ENCODE results near the gene CRLF2.

Gene CRLF2

DNA sequence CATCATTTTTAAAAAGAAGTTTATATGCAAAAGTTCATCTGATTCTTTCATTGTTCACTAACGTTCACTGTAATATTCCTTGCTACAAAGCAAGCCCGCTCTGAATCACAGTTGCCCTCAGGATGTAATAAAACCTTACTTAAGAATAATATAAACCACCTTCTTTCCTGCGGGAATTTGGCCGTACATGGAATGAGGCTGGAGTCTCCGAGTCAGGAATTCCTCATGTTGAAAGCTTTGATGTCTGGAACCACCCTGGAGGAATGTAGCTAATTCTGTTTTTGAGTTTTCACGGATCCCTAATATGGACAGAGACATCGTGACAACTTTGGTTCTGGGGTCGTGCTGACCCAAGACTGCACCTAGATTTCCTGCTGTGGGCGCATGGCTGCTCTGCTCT, 58.5 kb downstream of the CRLF2 start:
- no peak overlapping the region for H2BK120ac ChIP-seq (ENCODE audit: low read depth, low read length)
- H4K5ac ChIP-seq (ENCODE audit: low read length): no peak overlapping the region
- no peak overlapping the region for H3K4ac ChIP-seq (ENCODE audit: low read depth, low read length)
- H2AK5ac ChIP-seq (ENCODE audit: low read length): no peak overlapping the region
- no peak overlapping the region for H2BK15ac ChIP-seq (replicated peaks; ENCODE audit: low read depth)
- H4K8ac ChIP-seq (ENCODE audit: low read depth, low read length): no peak overlapping the region
- no peaks in the 10 kb centered on the region for H3K79me2 ChIP-seq (ENCODE audit: control insufficient read depth, insufficient read depth, low read length)
- no peak overlapping the region for H3K56ac ChIP-seq (ENCODE audit: low read length)
- H3K4me2 ChIP-seq (ENCODE audit: low read length): no peak overlapping the region
- no peaks in the 10 kb centered on the region for H3K4me1 ChIP-seq (ENCODE audit: control insufficient read depth, low read depth, low read length)
- H3K23ac ChIP-seq (ENCODE audit: low read length): no peak overlapping the region
- no peak overlapping the region for H2BK5ac ChIP-seq (ENCODE audit: low read length)
- no peak overlapping the region for H3K4me3 ChIP-seq (ENCODE audit: low read length)
- no peak overlapping the region for H3K18ac ChIP-seq (ENCODE audit: low read length)
- DNase-seq: peak; percentile 34
- WGBS (ENCODE audit: extremely low coverage, insufficient coverage, low lambda C conversion rate): no CpG with 5 or more reads among the region's 9 CpGs
- no peak overlapping the region for H3K9ac ChIP-seq (ENCODE audit: low read length)
- H3K79me1 ChIP-seq (ENCODE audit: low read length): no peaks in the 10 kb centered on the region
- H3K27me3 ChIP-seq (ENCODE audit: insufficient read depth, low read length, poor library complexity): no peaks in the 10 kb centered on the region
- H3K36me3 ChIP-seq (ENCODE audit: control insufficient read depth, insufficient read depth, low read length): no peaks in the 10 kb centered on the region
- H3K27ac ChIP-seq (ENCODE audit: low read depth, low read length): no peak overlapping the region

GRCh38 chrX:1152090-1152489, 60.4 kb downstream of the CRLF2 start:
- no peak overlapping the region for H2BK5ac ChIP-seq (ENCODE audit: low read length)
- no peak overlapping the region for H4K5ac ChIP-seq (ENCODE audit: low read length)
- no peak overlapping the region for H3K4me2 ChIP-seq (ENCODE audit: low read length)
- no peak overlapping the region for H2BK15ac ChIP-seq (replicated peaks; ENCODE audit: low read depth)
- H3K27me3 ChIP-seq (ENCODE audit: insufficient read depth, low read length, poor library complexity): no peaks in the 10 kb centered on the region
- H3K27ac ChIP-seq (ENCODE audit: low read depth, low read length): no peak overlapping the region
- H2BK120ac ChIP-seq (ENCODE audit: low read depth, low read length): no peak overlapping the region
- no peaks in the 10 kb centered on the region for H3K36me3 ChIP-seq (ENCODE audit: control insufficient read depth, insufficient read depth, low read length)
- H3K18ac ChIP-seq (ENCODE audit: low read length): no peak overlapping the region
- H3K79me1 ChIP-seq (ENCODE audit: low read length): no peaks in the 10 kb centered on the region
- no peak overlapping the region for H4K8ac ChIP-seq (ENCODE audit: low read depth, low read length)
- H3K4me3 ChIP-seq (ENCODE audit: low read length): no peak overlapping the region
- no peak overlapping the region for H3K4ac ChIP-seq (ENCODE audit: low read depth, low read length)
- H3K23ac ChIP-seq (ENCODE audit: low read length): no peak overlapping the region
- DNase-seq: no peak
- H3K4me1 ChIP-seq (ENCODE audit: control insufficient read depth, low read depth, low read length): no peaks in the 10 kb centered on the region
- no peaks in the 10 kb centered on the region for H3K79me2 ChIP-seq (ENCODE audit: control insufficient read depth, insufficient read depth, low read length)
- H2AK5ac ChIP-seq (ENCODE audit: low read length): no peak overlapping the region
- WGBS (ENCODE audit: extremely low coverage, insufficient coverage, low lambda C conversion rate): no CpG with 5 or more reads among the region's 10 CpGs
- H3K9ac ChIP-seq (ENCODE audit: low read length): no peak overlapping the region
- H3K56ac ChIP-seq (ENCODE audit: low read length): no peak overlapping the region

GRCh38 chrX:1151378-1152077, 60.9 kb downstream of the CRLF2 start:
- no peak overlapping the region for H3K4ac ChIP-seq (ENCODE audit: low read depth, low read length)
- no peak overlapping the region for H3K18ac ChIP-seq (ENCODE audit: low read length)
- no CpG with 5 or more reads among the region's 9 CpGs for whole genome bisulfite sequencing (ENCODE audit: extremely low coverage, insufficient coverage, low lambda C conversion rate)
- H3K79me1 ChIP-seq (ENCODE audit: low read length): no peaks in the 10 kb centered on the region
- no peak overlapping the region for H2BK5ac ChIP-seq (ENCODE audit: low read length)
- no peaks in the 10 kb centered on the region for H3K4me1 ChIP-seq (ENCODE audit: control insufficient read depth, low read depth, low read length)
- H2AK5ac ChIP-seq (ENCODE audit: low read length): no peak overlapping the region
- no peak overlapping the region for H4K5ac ChIP-seq (ENCODE audit: low read length)
- no peak overlapping the region for H2BK120ac ChIP-seq (ENCODE audit: low read depth, low read length)
- DNase-seq: no peak
- no peak overlapping the region for H3K56ac ChIP-seq (ENCODE audit: low read length)
- no peak overlapping the region for H3K27ac ChIP-seq (ENCODE audit: low read depth, low read length)
- no peak overlapping the region for H3K4me3 ChIP-seq (ENCODE audit: low read length)
- H3K79me2 ChIP-seq (ENCODE audit: control insufficient read depth, insufficient read depth, low read length): no peaks in the 10 kb centered on the region
- no peak overlapping the region for H4K8ac ChIP-seq (ENCODE audit: low read depth, low read length)
- no peak overlapping the region for H3K9ac ChIP-seq (ENCODE audit: low read length)
- H3K23ac ChIP-seq (ENCODE audit: low read length): no peak overlapping the region
- no peaks in the 10 kb centered on the region for H3K36me3 ChIP-seq (ENCODE audit: control insufficient read depth, insufficient read depth, low read length)
- H2BK15ac ChIP-seq (replicated peaks; ENCODE audit: low read depth): no peak overlapping the region
- no peaks in the 10 kb centered on the region for H3K27me3 ChIP-seq (ENCODE audit: insufficient read depth, low read length, poor library complexity)
- no peak overlapping the region for H3K4me2 ChIP-seq (ENCODE audit: low read length)

GRCh38 chrX:1150569-1151347, 61.7 kb downstream of the CRLF2 start:
- no peak overlapping the region for H3K4me2 ChIP-seq (ENCODE audit: low read length)
- H3K27me3 ChIP-seq (ENCODE audit: insufficient read depth, low read length, poor library complexity): no peaks in the 10 kb centered on the region
- H3K56ac ChIP-seq (ENCODE audit: low read length): no peak overlapping the region
- H3K79me1 ChIP-seq (ENCODE audit: low read length): no peaks in the 10 kb centered on the region
- H3K27ac ChIP-seq (ENCODE audit: low read depth, low read length): no peak overlapping the region
- no peak for DNase-seq
- H3K79me2 ChIP-seq (ENCODE audit: control insufficient read depth, insufficient read depth, low read length): no peaks in the 10 kb centered on the region
- H3K4me3 ChIP-seq (ENCODE audit: low read length): no peak overlapping the region
- H2BK15ac ChIP-seq (replicated peaks; ENCODE audit: low read depth): no peak overlapping the region
- H2AK5ac ChIP-seq (ENCODE audit: low read length): no peak overlapping the region
- no peak overlapping the region for H3K4ac ChIP-seq (ENCODE audit: low read depth, low read length)
- H2BK5ac ChIP-seq (ENCODE audit: low read length): no peak overlapping the region
- H4K8ac ChIP-seq (ENCODE audit: low read depth, low read length): no peak overlapping the region
- no peaks in the 10 kb centered on the region for H3K36me3 ChIP-seq (ENCODE audit: control insufficient read depth, insufficient read depth, low read length)
- no peak overlapping the region for H3K18ac ChIP-seq (ENCODE audit: low read length)
- no CpG with 5 or more reads among the region's 8 CpGs for WGBS (ENCODE audit: extremely low coverage, insufficient coverage, low lambda C conversion rate)
- no peak overlapping the region for H3K9ac ChIP-seq (ENCODE audit: low read length)
- H3K4me1 ChIP-seq (ENCODE audit: control insufficient read depth, low read depth, low read length): no peaks in the 10 kb centered on the region
- H4K5ac ChIP-seq (ENCODE audit: low read length): no peak overlapping the region
- no peak overlapping the region for H3K23ac ChIP-seq (ENCODE audit: low read length)
- no peak overlapping the region for H2BK120ac ChIP-seq (ENCODE audit: low read depth, low read length)

GRCh38 chrX:1147611-1148515, 64.6 kb downstream of the CRLF2 start:
- Histone ChIP-seq H3K18ac (ENCODE audit: low read length) (no peak overlapping the region), H2BK5ac (ENCODE audit: low read length) (no peak overlapping the region), H3K4me2 (ENCODE audit: low read length) (no peak overlapping the region), H3K4me3 (ENCODE audit: low read length) (no peak overlapping the region), H2BK120ac (ENCODE audit: low read depth, low read length) (no peak overlapping the region), H4K8ac (ENCODE audit: low read depth, low read length) (no peak overlapping the region), H3K23ac (ENCODE audit: low read length) (no peak overlapping the region), H3K27ac (ENCODE audit: low read depth, low read length) (no peak overlapping the region), H3K4me1 (ENCODE audit: control insufficient read depth, low read depth, low read length) (no peaks in the 10 kb centered on the region), H3K36me3 (ENCODE audit: control insufficient read depth, insufficient read depth, low read length) (no peaks in the 10 kb centered on the region), H4K5ac (ENCODE audit: low read length) (no peak overlapping the region), H3K4ac (ENCODE audit: low read depth, low read length) (no peak overlapping the region), H3K79me1 (ENCODE audit: low read length) (no peaks in the 10 kb centered on the region), H3K56ac (ENCODE audit: low read length) (no peak overlapping the region), H3K27me3 (ENCODE audit: insufficient read depth, low read length, poor library complexity) (no peaks in the 10 kb centered on the region), H3K79me2 (ENCODE audit: control insufficient read depth, insufficient read depth, low read length) (no peaks in the 10 kb centered on the region), H3K9ac (ENCODE audit: low read length) (no peak overlapping the region), H2BK15ac (replicated peaks; ENCODE audit: low read depth) (no peak overlapping the region), H2AK5ac (ENCODE audit: low read length) (no peak overlapping the region)
- no CpG with 5 or more reads among the region's 29 CpGs for WGBS (ENCODE audit: extremely low coverage, insufficient coverage, low lambda C conversion rate)
- DNase-seq: no peak
